ENCODE data around the gene GLT6D1.

GLT6D1 gene

GRCh38 chr9:135622415-135623020, 16.8 kb downstream of the GLT6D1 start:
- no peak for DNase-seq (ENCODE audit: low spot score)

DNA sequence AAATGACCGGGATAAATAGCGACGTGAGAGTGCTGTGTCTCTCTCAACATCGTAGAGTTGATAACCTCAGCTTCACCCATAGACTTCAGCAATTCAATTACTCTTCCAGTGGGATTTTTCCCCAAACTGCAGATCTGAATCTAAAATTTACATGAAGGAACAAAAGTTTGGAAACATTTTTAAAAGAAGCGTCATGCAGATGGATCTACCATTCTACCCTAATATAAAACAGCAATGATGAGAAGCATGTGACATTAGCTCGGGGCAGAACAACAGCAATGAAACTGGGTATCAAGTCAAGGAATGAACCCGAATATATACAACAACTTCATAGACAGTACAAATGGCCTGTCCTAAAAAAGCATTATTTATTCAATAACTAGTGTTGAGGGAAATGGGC, 18.8 kb downstream of the GLT6D1 start:
- DNase-seq (ENCODE audit: low spot score): no peak

DNA sequence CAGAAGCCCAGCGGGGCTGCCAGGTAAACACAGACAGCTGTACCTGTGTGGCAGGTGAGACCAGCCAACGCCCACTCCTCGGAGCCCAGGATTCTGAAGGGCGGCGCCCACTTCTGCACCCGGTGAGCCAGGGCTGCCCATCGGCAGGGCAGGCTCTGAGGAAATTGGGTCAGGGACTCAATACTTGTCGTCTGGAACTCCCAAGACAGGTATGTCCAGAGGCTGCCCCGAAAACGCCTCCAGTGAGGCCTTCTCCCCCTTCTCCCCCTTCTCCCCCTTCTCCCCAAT, 19.8 kb downstream of the GLT6D1 start:
- DNase-seq (ENCODE audit: low spot score): no peak

- no peak for DNase-seq (ENCODE audit: low spot score)
These were observed 20.3 kb downstream of the GLT6D1 start for GRCh38 chr9:135618866-135619598.

GRCh38 chr9:135617991-135618411, 21.3 kb downstream of the GLT6D1 start:
- DNase-seq (ENCODE audit: low spot score): no peak

GRCh38 chr9:135617538-135617900, 21.8 kb downstream of the GLT6D1 start:
- no peak for DNase-seq (ENCODE audit: low spot score)

DNA sequence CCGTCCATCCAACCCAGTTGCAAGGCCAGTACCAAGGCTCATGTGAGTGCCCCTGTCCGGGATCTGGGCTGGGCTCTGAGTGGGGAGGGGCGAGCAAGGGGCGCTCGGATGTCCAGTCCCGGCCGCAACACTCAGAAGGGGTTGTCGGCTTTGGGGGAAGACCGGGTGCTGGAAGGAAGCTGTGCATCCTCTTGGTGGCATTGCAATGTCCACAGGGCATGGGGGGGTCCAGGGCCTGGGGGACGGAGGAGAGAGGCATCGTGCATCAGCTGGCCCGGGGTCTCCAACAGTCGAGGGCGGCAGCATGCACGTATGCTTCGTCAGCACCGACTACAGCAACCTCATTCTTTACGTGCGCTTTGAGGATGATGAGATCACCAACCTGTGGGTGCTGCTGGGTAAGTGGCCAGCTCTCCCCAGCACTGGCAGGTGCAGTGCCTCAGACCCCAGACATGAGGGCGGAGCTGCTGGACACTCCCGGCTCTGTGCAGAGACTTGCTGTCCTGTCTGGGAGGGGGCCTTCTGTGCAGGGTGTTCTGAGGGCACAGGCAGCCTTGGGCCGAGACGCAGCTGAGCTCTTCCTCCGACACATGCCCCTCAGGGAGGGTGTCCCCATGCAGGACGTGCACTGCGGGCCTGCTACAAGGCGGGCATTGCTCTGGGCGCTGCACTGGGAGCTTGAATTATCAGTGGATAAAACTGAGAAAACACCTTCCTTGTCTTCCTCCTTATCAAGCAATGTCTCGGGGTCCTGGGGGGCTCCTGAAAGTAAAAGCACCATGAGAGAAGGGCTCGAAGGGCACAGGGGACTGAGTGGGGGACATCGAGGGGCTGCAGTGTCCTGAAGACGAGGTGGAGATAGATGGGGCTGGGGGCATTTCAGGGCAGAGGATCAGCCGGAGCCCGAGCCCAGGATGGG, 22.5 kb downstream of the GLT6D1 start:
- DNase-seq (ENCODE audit: low spot score): no peak

DNA sequence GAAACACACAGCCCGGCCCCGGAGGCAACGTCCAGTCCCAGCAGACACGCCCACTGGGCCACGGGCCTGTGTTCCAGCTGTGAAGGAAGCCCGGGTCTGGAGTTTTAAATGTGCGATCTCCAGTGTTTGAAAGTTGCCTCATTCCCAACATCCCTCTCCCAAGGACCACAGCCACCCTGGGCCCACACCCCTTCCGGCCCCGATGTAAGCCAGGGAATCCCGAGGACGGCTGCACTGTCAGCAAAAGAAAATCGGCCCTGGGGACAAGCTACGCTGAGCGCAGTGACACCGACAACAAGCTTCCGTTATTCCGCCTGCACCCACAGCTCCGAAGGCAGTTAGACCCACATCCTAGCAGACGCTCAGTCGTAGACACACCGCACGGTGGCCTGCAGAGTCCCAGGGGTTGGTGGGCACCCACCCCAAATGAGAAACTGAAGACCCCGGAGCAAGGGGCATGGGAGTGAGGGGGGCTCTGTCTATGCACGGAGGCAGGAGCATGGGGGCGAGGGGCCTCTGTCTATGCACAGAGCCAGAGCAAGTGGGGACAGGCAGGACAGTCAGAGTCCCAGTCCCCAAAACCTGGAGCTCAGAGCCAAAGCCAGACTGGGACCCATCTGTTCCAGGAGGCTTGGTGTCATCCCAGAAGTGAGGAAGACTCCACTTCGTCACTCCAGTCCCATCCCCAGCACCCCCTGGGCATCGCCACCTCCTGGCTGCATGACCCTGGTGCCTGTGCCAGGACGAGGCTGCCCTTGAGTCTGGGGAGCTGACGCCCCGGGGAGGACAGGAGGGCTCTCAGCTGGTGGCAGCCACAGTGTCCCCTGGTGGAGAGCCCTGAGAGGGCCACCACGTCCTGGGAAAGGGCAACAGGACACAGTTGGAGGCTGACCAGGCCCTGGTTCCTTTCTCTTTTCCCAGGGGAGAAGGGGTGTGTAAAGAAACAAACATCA, 23.4 kb downstream of the GLT6D1 start:
- no peak for DNase-seq (ENCODE audit: low spot score)

DNA sequence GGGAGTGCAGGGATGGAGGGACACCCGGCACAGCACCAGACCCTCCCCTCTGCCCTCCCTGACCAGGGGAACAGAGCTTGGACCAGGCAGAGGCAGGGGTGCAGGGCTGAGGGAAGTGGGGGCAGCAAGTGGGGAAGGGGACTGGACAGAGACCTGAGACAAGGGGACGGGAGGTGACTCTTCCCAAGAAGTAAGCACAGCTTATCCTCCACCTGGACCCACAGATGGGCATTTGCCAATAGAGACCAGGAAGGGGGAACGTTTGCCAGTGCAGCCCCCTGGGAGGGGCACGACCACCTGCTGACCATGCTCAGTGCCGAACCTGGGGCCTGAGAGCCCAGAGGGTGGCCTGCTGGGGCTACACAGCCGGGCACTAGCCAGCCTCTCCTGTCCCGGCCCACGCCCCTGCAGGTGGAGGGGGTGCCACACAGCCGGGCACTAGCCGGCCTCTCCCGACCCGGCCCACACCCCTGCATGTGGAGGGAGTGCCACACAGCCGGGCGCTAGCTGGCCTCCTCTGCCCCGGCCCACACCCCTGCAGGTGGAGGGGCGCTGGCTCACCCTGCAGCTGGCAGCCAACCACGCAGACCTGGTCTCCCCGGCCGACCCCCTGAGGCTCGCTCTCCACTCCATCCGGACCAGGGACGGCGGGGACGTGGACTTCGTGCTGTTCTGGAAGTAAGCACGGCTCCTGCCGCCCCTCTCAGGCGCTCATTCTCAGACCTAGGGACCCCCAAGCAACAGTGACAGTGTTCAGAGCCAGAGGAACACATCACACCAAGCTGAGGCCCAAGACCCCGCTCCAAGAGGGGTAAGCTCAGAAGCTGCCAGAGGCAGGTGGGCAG, 24.3 kb downstream of the GLT6D1 start:
- no peak for DNase-seq (ENCODE audit: low spot score)

- DNase-seq (ENCODE audit: low spot score): no peak
These were observed 25.2 kb downstream of the GLT6D1 start for GRCh38 chr9:135613946-135614805.

DNA sequence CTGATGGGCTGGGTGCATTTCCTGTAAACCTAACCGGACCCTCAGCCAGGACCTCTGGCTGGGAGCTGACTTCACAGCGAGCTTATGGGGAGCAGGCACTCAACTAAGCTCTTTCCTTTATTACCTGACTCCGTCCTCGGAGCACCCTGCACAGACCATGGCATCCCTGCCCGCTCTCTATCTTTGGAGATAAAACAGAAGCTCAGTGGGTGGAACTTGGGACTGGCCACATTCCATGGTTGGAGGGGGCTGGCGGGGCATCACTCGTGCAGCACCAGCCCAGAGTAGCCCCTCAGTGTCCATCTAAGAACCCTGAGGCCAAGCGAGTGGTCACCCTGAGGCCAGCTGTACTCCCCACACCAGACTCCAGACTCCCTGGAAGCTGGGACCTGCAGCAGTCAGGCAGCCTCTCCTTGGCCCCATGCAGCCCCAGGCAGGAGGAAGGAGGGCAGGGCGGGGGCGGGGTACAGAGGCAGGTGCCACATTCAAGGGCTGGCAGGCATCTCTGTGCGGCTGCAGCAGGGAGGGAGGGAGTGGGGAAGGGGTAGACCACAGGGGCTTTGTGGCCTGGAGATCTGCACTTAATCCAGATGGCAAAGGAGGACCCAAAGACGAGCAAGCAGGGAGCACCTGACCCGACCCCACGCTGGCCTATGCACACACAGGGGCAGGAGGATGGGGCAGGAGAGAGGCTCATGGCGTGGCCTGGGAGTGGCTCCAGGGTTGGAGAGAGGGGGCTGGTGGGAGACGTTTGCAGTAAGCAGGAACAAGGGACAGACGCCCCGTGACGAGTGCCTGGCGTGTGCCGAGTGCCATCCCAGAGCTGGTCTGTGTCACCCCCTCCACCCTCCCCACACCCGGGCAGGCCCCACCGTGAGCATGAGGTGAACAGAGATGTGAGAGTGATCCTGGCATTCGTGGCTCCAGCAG, 26.1 kb downstream of the GLT6D1 start:
- no peak for DNase-seq (ENCODE audit: low spot score)

- DNase-seq (ENCODE audit: low spot score): no peak
These were observed 26.9 kb downstream of the GLT6D1 start for GRCh38 chr9:135612437-135612836.

DNA sequence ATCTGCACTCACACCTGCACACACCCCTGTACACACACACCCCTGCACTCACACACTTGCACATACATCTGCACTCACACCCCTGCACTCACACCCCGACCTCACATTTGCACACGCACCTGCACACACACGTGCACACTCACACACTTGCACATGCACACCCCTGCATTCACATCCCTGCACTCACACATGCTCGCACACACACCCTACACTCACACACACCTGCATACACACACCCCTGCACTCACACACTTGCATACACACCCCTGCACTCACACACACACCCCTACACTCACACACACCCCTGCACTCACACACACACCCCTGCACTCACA, 27.5 kb downstream of the GLT6D1 start:
- DNase-seq (ENCODE audit: low spot score): no peak

GRCh38 chr9:135611142-135611874, 28.0 kb downstream of the GLT6D1 start:
- no peak for DNase-seq (ENCODE audit: low spot score)

DNA sequence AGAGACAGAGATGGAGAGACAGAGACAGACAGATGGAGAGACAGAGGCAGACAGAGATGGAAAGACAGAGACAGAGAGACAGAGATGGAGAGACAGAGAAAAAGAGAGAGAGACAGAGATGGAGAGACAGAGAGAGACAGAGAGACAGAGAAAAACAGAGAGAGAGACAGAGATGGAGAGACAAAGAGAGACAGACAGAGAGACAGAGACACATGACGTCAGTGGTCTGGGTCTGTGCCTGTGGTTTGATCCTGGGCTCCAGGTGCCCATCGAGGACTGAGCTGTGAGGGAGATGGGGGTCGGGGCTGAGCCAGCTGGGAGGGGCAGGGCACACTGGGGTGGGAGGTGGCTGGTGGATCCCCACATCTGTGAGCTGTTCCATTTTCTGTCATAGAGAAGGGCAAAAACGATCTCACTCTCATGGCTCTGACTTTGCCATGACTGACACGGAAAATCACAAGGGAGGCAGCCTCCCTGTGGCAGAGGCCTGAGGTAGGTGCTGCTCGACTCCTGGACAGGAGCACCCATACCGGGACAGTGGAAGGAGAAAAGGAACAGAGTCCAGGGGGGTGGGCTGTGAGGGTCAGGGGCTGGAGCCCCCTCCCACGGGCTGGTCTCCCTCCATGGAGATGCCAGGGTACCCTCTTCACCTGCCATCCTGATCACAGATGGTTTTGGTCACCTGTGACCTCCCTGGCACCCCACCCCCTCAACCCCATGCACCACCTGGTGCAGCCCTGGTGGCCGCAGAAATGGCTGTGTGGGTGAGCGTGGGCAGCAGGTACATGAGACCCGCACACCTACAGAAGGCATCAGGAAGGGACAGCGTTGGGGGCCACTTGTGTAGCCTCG, 28.8 kb downstream of the GLT6D1 start:
- no peak for DNase-seq (ENCODE audit: low spot score)

- DNase-seq (ENCODE audit: low spot score): no peak
These were observed 29.9 kb downstream of the GLT6D1 start for GRCh38 chr9:135609366-135609955.

GRCh38 chr9:135608999-135609317, 30.4 kb downstream of the GLT6D1 start:
- no peak for DNase-seq (ENCODE audit: low spot score)

All from AG08395 (cell line).